GM18951 (cell line): ENCODE measurements around the gene CXCL6.

Experiments used
- POLR2A ChIP-seq: IDR thresholded peaks from 4 replicates; pipeline ENCODE4 v1.6.1; 2011; ENCODE audit warnings: mild to moderate bottlenecking; ENCODE audit not compliant: insufficient read length, insufficient read depth; ENCODE audit errors: extremely low read depth
- in situ Hi-C: fragments of 300-500 bp; cut with MboI; formaldehyde crosslinking; loops from one replicate; pipeline ENCODE4 v1.12.0; 2022; ENCODE audit warnings: low sequenced_read_pairs, mixed read lengths, inconsistent platforms; ENCODE audit not compliant: unreplicated experiment

CXCL6 gene

DNA sequence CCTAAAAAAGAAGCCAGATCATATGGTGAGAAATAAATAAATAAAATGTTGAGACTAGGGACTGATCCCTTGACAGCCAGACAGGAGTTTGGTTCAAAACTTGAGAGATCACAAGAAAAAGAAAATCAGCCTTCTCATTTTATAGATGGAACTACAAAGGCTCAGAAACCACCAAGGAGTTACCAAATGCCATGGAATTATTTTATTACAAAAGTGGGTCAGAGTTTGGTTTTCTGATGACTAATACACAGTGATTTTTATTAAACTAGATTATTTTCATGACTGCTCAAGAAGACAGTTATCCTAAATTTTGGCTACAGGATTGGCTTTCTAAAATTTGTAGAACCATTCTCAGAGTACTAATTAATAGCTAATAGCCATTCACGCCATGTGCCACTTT, 38.9 kb downstream of the CXCL6 start:
- TF ChIP-seq POLR2A = no peak
- in situ Hi-C loops = no loop called here

DNA sequence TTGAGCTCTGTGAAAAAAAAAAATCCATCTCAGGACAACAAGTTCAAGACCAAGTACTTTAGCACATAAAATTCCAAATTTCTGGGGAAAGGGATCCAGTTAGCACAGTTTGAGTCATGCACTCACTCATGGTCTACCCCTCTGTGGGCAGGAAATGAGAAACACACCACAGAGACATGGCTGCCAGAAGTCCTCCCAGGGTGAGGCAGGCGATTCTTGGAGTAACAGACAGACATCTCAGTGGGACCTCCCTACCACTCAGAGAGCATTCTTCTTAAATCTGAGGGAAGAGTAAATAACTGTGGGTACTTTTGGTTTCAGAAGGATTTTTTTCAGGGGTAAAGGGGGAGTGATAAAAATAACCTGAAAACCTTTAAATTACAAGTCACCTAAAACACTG, 46.8 kb downstream of the CXCL6 start:
- in situ Hi-C loops = no loop called here
- TF ChIP-seq POLR2A = no peak

DNA sequence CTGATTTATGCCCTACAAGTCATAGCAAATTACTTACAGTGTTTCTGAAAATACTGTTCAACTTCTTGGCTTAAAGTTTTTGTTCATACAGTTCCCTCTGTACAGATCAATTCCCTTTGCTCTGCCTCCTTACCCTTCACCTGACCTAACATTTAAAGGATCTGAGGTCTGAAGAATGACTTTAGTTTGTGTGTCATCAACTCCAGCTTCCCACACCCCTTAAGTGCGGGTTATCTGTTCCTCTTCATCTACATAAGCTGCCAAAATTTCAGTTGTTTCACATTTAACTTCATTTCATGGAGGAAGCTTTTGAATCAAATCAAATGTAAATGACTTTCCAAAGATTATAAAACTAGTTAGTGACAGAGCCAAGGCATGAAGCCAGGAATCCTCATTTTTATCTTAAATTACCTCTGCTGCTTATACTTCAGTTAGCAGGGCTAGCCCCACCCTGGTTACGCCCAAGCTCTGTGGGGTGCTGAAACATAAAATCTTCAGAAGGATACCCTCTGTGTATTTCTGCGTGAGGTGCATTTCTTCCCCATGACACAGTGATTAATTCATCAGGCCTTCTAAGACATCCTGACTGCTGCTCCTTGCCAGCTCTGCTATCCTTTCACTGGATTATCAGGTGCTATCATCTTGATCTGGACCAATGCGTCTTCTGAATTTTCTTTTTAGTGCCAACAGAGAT, 49.2 kb downstream of the CXCL6 start:
- TF ChIP-seq POLR2A = no peak
- in situ Hi-C loops = no loop called here
